ENCODE results near the gene ELMO1.

DNA sequence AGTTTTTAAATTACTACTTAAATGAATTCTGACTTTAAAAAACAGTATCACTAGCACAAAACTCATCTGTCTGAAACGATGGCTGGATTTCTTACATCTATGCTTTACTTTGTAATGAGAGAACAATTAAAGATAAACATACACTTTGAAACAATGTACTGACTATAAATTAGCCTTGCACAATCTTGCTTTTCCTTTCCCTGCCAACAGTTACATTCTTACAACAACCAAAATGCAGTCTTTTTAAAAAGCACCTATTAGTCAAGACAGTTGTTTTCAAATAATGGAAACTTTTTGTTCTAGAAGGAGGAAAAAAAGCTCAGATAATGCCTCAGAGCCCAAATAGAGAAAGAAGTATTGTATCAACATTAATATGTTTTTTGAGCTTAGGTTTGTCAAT is 153.3 kb downstream of the ELMO1 start:
- TF ChIP-seq SP1 (IDR thresholded peaks at IDR 0.05) (no peak), TARDBP (IDR thresholded peaks at IDR 0.05) (no peak), LEF1 (IDR thresholded peaks at IDR 0.05; ENCODE audit: borderline replicate concordance) (no peak), BHLHE40 (IDR thresholded peaks at IDR 0.05; ENCODE audit: borderline replicate concordance) (no peak), FOXA1 (IDR thresholded peaks at IDR 0.05) (no peak)
